ENCODE measurements around the gene LFNG.

LFNG gene

GRCh38 chr7:2518737-2519118 is 846 bp upstream of the LFNG start:
- TF ChIP-seq REST (IDR thresholded peaks at IDR 0.05; ENCODE audit: insufficient read depth in 1 of 2, low read depth in 2 of 2, low read length in 2 of 2) (no peak), SIN3A (IDR thresholded peaks at IDR 0.05; ENCODE audit: borderline replicate concordance, insufficient read depth, low read length) (no peak), TAF1 (IDR thresholded peaks at IDR 0.05; ENCODE audit: borderline replicate concordance, insufficient read depth, low read length) (no peak), FOXP2 (optimal IDR thresholded peaks at IDR 0.05; ENCODE audit: borderline replicate concordance, extremely low read depth, extremely low read length, insufficient read depth) (no peak), POLR2AphosphoS5 (IDR thresholded peaks at IDR 0.05; ENCODE audit: low read depth, low read length) (no peak)

GRCh38 chr7:2520131-2520760 is 672 bp downstream of the LFNG start:
- no peak for TF ChIP-seq REST (IDR thresholded peaks at IDR 0.05; ENCODE audit: insufficient read depth in 1 of 2, low read depth in 2 of 2, low read length in 2 of 2)
- TF ChIP-seq TAF1 (IDR thresholded peaks at IDR 0.05; ENCODE audit: borderline replicate concordance, insufficient read depth, low read length), result no peak
- TF ChIP-seq POLR2AphosphoS5 (IDR thresholded peaks at IDR 0.05; ENCODE audit: low read depth, low read length), result no peak
- no peak for TF ChIP-seq FOXP2 (optimal IDR thresholded peaks at IDR 0.05; ENCODE audit: borderline replicate concordance, extremely low read depth, extremely low read length, insufficient read depth)
- no peak for TF ChIP-seq SIN3A (IDR thresholded peaks at IDR 0.05; ENCODE audit: borderline replicate concordance, insufficient read depth, low read length)

GRCh38 chr7:2520761-2521290 is 1.3 kb downstream of the LFNG start:
- TF ChIP-seq FOXP2 (optimal IDR thresholded peaks at IDR 0.05; ENCODE audit: borderline replicate concordance, extremely low read depth, extremely low read length, insufficient read depth) (no peak), SIN3A (IDR thresholded peaks at IDR 0.05; ENCODE audit: borderline replicate concordance, insufficient read depth, low read length) (no peak), POLR2AphosphoS5 (IDR thresholded peaks at IDR 0.05; ENCODE audit: low read depth, low read length) (no peak), REST (IDR thresholded peaks at IDR 0.05; ENCODE audit: insufficient read depth in 1 of 2, low read depth in 2 of 2, low read length in 2 of 2) (no peak), TAF1 (IDR thresholded peaks at IDR 0.05; ENCODE audit: borderline replicate concordance, insufficient read depth, low read length) (no peak)

GRCh38 chr7:2521341-2521745 is 1.8 kb downstream of the LFNG start:
- TF ChIP-seq FOXP2 (optimal IDR thresholded peaks at IDR 0.05; ENCODE audit: borderline replicate concordance, extremely low read depth, extremely low read length, insufficient read depth) (no peak), REST (IDR thresholded peaks at IDR 0.05; ENCODE audit: insufficient read depth in 1 of 2, low read depth in 2 of 2, low read length in 2 of 2) (no peak), SIN3A (IDR thresholded peaks at IDR 0.05; ENCODE audit: borderline replicate concordance, insufficient read depth, low read length) (no peak), POLR2AphosphoS5 (IDR thresholded peaks at IDR 0.05; ENCODE audit: low read depth, low read length) (no peak), TAF1 (IDR thresholded peaks at IDR 0.05; ENCODE audit: borderline replicate concordance, insufficient read depth, low read length) (no peak)
